Sigmoid colon (tissue), 4 donors: Measurements from ENCODE around the gene OLFML2B.

Experiments used
- EP300 ChIP-seq, 4 donors: sonication (generic); formaldehyde crosslinking; IDR thresholded peaks; one replicate each; pipeline ENCODE4 v1.6.1; 2017; ENCODE audit warnings: antibody characterized with exemption in 4 of 4
- POLR2A ChIP-seq, 2 donors: fragments of 450-650 bp; IDR thresholded peaks; one replicate each; pipeline ENCODE4 v1.6.1; 2016; ENCODE audit warnings: antibody characterized with exemption in 2 of 2, mild to moderate bottlenecking in 2 of 2, moderate library complexity in 2 of 2
- POLR2AphosphoS5 ChIP-seq, 4 donors: sonication (generic); formaldehyde crosslinking; IDR thresholded peaks; one replicate each; pipeline ENCODE4 v1.6.1; 2017; ENCODE audit warnings: antibody characterized with exemption in 4 of 4
- TF ChIP-seq, protein P1 (sequence below), 4 experiments: fragments of 450-650 bp in 3 of 4; fragments of 200-600 bp in 1 of 4; IDR thresholded peaks; one replicate each; pipeline ENCODE4 v1.5.1; 2016 to 2019; ENCODE audit warnings: antibody characterized with exemption in 4 of 4, mild to moderate bottlenecking in 3 of 4, moderate library complexity in 2 of 4

DNA sequence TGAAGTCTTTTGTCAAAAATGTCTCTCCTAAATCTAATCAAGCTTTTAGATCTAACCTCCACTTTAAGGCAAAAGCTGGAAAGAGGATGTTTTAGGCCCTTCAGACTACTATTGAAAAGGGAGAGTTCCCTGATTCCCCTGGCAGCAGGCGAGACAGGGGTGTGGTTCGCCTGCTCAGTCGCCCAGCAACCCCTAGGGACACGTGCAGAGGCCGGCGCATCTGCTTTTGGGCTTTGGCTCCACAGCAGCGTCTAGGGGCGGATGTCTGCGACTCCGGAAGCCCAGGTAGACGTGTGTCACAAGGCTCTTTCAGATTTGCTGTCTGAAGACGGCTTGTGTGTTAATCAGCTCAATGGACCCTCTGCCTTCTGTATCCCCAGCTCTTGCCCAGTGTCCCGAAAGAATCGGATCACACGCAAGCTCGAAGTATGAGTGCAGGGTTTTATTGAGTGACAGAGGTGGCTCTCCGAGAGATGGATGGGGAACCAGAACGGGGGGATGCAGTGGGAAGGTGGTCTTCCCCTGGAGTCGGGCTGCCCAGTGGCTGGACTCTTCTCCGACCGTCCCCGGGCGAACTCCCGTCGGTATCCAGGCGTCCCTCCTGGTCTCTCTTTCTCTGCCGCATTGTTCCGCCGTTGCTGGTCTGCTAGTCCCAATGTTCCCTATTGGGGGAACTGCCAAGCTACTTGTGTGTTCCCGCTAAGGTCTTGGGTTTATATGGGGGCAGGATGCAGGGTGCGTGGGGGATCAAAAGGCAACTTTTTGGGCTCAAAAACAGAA, 45.5 kb downstream of the OLFML2B start:
- TF ChIP-seq POLR2A (IDR thresholded peaks at IDR 0.05): no peak
- TF ChIP-seq, protein P1, sequence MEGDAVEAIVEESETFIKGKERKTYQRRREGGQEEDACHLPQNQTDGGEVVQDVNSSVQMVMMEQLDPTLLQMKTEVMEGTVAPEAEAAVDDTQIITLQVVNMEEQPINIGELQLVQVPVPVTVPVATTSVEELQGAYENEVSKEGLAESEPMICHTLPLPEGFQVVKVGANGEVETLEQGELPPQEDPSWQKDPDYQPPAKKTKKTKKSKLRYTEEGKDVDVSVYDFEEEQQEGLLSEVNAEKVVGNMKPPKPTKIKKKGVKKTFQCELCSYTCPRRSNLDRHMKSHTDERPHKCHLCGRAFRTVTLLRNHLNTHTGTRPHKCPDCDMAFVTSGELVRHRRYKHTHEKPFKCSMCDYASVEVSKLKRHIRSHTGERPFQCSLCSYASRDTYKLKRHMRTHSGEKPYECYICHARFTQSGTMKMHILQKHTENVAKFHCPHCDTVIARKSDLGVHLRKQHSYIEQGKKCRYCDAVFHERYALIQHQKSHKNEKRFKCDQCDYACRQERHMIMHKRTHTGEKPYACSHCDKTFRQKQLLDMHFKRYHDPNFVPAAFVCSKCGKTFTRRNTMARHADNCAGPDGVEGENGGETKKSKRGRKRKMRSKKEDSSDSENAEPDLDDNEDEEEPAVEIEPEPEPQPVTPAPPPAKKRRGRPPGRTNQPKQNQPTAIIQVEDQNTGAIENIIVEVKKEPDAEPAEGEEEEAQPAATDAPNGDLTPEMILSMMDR (IDR thresholded peaks at IDR 0.05): no peak
- no peak for TF ChIP-seq POLR2AphosphoS5 (IDR thresholded peaks at IDR 0.05)
- TF ChIP-seq EP300 (IDR thresholded peaks at IDR 0.05): no peak
